HG03135 (cell line): ENCODE results near the gene SHB.

ENCODE experiments used
- ATAC-seq: cut with Tn5 transposase; IDR thresholded peaks from one replicate; pipeline ENCODE4 v1.9.1; 2021; ENCODE audit warnings: mild to moderate bottlenecking, moderate library complexity; ENCODE audit not compliant: unreplicated experiment

Gene SHB

DNA sequence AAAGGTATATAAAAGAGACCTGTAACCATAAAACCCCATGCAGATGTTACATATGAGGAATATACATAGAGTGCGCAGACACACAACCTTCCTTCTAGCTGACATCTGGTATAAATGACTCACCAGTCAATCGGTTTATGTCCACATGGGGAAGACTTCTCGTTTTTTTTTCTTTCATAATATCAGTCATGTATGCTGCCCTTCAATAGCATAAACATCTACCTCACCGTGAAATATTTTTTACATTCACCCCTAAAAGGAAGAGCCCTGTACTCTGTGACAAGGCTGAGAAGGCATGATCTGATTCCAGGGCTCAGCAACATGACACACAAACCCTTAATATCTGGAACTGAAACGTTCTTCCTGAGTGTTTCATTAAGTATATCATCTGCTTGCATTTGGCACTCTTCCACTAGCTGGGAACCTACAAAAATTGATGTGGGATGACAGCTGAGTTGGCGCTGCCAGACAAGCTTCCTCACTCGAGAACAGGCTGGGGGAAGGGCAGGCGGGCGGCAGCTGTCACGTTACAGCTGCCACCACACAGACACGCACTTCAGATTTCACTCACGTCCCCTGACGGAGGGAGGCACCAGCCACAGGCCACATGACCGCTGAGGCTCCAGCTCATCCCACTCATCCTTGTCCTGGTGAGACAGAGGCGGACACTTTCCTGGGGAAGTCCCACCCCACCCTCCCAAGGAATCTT is 74.2 kb downstream of the SHB start:
- ATAC-seq = peak; percentile 72

DNA sequence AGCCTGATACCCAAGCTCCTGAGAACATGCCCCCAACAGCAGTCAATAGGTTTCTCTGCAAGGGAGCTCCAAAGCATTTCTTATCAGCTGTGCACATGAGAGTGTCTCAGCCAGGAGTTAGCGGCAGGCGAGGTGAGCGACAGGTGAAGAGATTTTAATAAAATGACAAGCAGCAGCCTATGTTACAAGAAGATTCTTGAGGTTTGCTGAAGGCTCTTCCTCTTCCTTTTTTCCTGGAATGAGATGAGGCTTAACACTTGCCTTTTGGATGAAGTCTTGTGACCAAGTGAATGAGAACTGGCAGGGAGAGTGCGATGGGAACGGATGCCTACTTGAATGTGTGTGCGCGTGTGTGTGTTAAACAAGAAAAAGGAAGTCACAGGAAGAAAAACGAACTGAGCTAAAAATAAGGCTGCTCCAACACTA is 76.1 kb downstream of the SHB start:
- no peak for ATAC-seq

DNA sequence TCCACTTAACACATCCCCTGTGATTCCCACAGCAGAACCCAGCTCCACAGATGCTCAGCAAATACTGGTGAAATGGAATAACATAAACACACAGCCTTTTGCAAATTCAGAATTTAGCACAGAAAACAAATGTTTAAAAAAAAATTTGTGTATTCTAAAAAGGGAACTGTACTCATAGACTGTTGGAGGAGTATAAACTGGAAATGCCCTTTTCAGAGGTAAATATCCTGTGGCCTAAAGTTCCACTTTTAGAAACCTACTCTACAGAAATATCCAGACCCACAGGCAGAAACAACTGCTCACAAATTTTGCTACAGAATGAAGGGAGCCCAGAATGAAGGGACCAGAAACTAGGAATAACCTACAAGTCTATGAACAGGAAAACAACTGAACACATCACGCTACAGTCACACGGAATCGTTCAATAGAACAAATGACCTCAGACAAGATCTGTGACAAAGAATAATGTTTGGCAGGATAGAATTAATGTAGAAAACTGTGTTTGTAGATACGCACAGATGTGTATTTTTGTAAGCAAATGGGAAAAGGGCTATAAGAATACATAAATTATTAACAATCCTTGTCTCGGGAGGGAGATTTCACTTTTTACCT is 78.5 kb downstream of the SHB start:
- no peak for ATAC-seq

DNA sequence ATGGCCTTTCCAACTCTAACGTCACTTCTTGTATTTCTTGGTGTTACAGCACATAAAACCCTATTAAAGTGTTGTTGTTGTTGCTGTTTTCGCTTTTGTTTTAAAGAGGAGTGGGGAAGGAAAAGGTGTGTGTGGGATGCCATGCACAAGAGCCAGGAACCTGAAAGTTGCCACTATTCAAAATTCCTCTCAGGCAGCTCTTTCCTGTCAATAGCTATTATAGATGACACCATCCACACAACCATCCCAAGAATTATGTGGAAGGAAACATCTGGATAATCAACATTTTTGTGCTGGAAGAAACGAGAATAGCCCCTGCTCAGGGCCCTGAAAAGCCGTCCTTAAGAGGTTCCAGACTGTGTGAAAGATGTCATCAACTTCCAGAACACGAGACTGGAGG is 79.3 kb downstream of the SHB start:
- ATAC-seq = no peak

DNA sequence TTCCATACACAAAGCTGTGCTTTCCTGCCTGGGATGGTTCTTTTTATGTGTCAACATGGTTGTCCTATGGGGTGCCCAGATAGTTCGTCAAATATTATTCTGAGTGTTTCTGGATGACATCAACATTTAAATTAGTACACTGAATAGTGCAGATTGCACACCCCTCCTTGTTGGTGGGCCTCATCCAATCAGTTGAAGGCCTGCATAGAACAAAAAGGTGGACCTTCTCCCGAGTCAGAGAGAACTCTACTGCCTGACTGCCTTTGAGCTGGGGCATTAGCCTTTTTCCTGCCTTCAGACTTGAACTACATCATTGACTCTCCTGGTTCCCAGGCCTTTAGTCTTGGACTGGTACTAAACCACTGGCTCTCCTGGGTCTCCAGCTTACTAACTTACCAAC is 80.4 kb downstream of the SHB start:
- ATAC-seq = no peak

DNA sequence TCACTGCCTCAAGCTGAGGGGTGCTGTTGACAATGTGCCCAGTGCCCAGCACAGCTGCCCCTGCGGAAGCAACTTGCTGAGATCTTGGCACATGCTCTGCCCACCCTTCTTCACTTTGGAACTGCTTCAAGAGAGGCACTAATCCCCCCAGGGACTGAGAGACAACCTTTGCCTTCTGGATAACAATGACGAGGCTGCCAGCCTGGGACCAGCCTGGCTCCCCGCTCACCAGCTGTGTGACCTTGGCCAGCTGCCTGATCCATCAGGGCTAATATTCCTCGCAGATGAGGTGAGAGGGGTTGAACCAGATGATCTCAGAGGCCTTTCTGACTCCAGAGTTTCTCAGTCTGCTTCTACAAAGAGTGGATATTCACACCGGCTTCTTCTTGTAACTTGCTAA is 81.0 kb downstream of the SHB start:
- ATAC-seq = no peak

DNA sequence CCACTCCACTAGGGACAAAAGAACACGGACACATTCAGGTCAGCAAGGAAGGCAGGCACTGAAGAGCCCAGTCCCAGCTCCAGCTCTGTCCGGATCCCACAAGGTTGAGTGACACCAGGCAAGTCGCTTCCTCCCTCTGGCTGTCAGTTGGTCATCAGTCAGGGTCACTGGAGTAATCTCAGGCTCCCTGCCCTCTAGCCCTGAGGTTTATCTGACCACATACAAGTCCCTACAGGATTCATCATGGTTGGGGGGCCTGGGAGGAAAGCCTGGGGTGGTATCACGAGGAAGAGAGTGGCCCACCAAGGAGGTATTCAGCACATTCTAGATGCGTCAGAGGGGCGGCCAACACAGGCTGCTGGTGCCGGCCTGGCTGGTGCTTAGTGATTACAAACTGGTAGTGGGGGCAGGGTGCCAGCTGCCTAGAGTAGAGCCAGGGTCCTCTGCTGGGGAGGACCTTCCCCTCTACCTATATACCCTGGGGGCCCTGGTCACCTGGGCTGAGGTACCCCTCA is 81.5 kb downstream of the SHB start:
- ATAC-seq = no peak

DNA sequence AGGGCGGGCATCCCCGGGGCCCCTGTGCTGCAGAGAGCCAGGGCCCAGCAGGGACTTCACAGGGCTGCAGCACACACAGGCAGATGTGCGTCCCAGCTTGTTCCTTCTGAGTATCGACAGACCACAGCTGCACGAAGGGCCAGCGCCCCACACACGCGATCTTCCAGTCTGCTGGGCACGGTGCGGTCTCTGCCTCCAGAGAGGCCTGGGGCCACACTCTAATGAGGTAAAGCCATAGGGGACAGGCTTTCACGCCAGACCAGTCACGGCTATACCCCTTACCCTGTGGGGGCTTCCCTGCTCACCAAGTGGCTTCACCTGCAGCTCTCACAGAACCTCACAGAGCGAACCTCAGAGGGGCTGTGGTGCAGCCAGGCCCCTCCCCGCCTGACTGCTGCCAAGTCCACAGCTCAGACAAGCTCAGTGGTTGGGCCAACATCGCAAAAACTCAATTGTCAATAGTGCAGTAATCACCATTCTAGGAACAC is 82.2 kb downstream of the SHB start:
- no peak for ATAC-seq

DNA sequence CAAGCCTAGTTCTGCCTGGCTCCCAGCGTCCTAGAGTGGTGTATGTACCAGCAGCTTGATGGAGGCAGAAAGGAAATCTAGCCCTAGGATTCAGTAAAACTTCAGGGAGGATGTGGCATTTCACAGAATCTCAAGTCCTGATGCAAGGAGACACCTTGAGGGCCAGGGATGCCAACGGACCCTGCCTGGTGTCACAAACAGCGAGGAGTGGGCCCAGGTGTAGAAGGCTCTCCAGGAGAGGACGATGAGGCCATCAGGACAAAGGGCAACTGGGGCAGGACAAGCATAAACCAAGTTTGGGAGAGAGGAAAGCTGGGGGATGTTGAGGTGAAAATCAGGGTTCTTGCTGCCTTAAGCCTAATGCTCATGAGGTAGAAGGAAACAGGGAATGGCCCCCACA is 83.0 kb downstream of the SHB start:
- no peak for ATAC-seq

DNA sequence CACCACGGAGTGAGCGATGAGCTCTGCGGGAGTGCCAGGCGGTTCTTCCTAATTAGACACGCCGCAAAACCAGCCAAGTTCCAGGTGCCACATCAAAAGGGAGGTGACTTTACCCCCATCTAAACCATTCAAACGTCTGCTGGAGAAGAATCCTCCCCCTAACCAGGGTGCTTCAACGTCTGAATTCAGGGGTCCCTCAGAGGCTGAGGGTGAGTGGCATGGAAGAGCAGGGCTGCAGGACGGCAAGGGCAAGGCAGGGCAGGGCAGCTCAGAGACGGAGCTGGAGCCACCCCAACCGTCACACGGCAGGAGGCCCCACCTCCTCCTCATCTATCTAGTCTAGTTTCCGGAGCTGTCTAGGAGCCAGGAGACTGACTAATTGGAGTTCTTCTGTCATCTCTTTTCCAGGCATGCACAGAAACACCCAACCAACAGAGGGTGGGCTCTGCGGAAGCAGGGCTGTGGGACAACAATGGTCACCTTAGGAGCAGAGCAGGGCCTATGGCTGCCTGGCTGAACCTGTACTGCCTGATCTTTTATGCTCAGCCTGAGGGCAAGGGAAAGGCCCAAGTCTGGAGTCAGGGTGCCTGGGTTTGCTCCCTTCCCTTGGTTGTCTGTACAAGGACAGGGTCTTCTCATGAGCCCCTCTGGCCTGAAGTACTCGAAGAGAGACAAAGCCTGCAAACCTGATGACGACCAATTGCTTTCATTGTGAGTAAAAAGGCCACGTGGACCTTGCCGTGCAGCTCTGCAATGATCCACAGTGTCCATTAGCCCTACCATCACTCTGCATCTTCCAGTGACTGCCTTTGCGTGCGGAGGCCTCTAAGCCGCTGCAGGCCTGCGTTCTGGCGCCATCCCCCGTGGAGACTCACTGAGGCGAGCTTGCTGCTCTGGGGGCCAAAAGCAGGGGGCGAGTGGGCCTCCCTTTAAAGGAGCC is 84.1 kb downstream of the SHB start:
- no peak for ATAC-seq

DNA sequence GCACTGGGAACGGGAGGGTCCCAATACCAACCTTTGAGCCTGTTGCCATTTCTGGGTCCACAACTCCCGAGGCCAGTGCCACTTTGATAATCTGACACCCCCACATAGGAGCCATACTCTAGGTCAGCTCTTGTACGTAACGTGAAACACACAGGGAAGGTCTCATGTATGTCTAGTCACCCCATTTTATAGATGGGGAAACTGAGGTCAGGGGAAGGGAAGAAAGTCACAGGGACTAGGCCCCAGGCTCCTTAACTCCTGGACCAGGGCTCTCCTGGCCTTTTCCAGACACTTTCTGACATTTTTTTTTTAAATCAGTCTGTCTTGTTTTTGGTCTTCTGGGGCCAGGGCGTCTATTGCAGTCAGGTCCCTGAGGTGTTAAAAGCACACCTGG is 84.8 kb downstream of the SHB start:
- no peak for ATAC-seq

DNA sequence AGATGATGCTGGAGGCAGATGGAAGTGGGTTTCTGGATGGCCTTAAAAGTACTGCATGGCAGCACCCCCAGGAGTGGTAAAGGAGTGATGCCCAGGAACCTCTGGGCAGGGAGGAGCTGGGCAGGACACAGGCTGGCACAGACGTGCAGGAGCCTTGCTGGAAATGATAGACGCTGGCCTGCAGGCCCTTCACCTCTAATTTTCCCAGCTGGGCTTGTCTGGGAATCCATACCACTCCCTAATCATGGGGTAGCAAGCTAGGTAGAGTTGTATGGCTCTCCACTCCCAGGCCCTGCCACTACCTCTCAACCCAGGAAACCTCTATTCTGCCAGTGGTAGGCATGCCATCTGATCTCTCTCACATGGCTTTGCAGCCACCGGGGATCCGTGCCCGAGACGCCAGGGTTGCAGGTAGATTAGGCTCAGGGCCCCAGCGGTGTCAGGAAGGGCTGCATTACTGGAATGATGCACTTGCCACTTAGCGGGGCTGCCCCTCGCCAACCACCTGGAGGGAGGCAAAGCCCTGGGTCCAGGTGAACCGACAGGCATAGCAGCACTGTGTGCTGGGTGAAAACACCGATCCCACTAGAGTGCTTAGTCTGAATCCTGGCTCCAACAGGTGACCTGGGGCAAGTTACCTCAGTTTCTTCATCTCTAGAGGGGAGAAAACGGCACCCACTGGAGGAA is 85.5 kb downstream of the SHB start:
- no peak for ATAC-seq

DNA sequence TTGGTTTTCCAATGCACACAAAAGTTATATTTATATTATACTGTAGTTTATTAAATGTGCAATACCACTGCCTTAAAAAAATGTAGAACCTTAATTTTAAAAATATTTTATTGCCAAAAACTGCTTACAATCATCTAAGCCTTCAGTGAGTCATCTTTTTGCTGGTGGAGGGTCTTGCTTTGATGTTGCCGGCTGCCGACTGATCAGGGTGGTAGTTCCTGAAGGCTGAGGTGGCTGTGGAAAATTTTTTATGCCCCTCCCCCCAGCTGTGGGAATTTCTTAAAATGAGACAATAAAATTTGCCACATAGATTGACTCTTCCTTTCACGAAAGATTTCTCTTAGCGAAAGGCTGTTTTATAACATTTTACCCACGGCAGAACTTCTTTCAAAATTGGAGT is 89.2 kb downstream of the SHB start:
- no peak for ATAC-seq

DNA sequence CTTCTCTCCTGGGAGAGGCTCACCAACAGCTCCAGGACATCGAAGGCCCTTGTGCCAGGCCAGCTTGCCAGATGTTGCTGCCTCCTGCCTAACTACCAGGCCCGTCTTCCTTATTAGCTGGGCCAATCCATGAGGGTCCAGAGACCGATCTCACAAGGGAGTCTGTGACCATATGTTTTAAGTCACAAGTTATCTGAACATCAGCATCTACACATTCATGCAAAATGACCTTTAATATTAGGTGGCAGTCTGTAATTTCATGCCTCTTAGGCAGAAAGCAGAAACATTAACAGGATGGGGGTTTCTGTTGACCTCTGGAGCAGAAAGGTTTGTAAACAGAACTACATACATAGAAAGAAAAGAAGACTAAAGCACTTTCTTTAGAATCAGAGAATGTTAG is 90.0 kb downstream of the SHB start:
- no peak for ATAC-seq

DNA sequence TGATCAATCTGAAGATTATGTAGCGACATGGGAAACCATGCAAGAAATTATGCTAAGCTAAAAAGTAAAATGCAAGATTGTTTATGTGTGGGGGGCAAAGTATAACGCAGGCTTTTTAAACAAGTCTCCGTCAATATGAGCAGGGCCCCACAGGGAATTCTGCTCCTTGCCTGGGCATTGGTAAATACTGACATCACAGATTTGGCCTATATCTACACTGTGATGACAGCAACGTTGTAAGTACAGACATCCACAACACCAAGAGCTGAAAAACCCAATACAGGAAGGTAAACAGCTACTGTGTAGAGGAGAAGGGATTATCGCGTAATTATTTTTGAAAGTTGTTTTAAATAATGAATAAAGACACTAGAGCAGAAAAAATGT is 90.6 kb downstream of the SHB start:
- ATAC-seq = no peak

DNA sequence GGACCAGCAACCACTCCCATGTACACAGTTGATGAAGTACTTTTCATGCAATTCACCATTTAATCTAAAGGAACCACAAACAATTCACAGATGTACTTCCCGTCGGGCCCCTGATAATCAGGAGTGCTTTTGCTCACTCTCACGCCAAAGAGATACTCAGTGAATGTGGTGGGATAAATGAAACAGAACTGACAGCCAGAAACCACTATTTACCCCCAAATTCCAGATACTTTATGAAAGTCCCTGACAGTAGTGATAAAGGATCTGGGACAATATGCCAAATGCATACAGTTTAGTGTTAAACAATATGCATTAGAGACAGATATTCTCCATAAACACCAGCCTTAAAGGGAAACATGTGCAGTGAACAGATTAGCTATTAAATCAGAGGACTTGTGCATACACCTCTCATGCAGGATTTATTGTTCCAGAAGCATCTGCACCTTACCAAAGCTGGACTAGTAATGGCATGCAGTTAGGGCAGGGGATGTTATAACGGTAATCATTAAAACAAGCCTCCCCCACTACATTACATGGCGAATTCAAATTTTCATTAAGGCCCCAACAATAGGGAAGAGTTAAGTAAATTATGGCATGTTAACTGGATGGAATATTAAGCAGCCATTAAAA is 91.1 kb downstream of the SHB start:
- ATAC-seq = no peak

DNA sequence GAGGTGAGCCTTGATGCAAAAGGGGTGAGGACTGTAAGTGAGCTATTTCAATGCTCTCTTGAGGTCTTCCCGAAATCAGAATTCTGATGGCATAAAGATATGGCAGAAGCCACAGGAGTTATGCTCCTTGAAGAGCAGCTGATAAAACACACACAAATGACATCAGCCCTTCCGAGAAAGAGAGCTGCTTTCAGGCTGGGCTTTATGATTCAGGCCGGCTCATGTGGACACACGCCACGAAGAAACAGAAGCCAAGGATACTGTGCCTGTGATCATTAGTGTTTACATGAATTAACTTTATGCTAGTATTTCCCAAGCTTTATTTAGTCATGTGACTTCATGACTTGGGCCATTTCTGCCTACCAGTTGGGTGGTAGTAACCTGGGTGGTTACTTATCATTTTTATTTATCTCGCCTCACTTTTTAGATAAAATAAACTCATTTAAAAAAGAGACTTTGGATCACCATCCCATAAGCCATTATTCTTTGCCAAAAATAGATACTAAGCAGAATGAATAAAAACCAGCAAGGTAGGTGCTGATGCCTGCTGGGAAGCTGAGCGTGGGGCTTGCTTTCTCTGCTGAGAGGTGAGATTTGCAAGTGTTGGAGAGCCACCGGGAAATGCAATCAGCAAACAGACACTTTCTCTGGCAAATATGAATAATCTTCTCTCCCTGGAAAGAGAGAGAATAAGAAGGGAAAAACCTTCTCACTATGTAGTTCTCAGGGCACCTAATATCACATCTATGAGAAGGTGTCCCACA is 92.1 kb downstream of the SHB start:
- ATAC-seq = no peak

DNA sequence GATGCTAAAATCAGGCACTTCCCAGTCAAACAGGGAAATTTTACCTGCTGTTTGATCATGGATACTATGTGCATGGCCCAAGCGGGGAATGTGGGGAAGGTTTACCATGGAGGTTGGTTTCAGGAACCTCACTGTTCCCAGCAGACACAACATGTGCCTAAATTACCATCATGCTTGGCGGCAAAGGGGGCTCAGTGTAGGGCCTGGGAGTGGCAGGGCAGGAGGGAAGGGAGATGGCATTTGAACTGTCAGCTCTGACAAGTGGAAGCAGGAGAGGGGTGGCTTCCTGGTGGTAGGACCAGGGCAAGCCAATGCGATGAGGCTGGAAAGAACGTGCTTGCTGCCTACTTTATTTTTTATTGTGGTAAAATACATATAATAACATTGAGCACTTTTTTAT is 93.4 kb downstream of the SHB start:
- ATAC-seq = no peak

DNA sequence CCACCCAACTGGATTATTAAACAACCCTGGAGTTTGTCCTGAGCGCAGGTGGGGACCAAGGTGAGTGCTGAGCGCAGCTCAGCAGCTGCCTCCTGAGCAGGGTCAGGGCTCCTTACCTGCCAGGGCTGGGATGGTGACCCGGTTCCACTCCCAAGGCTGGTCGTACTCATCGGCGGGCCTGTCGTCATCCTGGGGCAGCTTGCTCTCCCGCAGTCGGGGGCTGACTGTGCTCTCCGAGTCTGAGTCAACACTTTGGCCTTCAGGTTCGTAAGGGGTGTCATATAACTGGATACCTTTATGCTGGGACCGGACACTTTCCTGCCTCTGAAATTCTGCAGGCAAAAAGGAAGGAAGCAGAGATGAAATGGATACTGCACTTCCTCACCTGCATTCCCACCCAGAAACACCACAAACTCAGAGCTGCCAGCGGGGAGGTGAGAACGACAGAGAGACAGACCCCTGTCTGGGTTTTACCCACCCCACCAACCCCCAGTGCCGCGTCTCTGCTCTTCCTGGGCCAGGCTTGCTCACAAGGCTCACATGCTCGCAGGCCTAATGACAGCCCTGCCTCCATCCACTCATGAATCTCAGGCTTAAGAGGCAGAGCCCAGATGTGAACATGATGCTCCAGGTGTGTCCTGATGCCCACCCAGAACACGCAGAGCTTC is 94.4 kb downstream of the SHB start:
- ATAC-seq = no peak
